Panc1 (cell line): ENCODE measurements around the gene TLR3. TPM values are rescaled to one million over a fixed set of nuclear protein-coding genes. Genes with fewer than 3 reads are reported as not detected.

Experiments used
- ATAC-seq: fragments of 200-7000 bp; cut with Tn5 transposase; 2 replicates; pipeline ENCODE4 v1.9.1; 2020; ENCODE audit warnings: mild to moderate bottlenecking, moderate library complexity
- BruUV-seq: library from RNA; stranded (reverse); fragments of 400-500 nt; replicated peaks from 2 replicates; lab custom pipeline; 2021; lab: Mats Ljungman, UMichigan
- CTCF ChIA-PET: fragments of 300-600 bp; sonication (Branson Sonifier 250); formaldehyde crosslinking; loops from one replicate; lab custom pipeline; 2022; ENCODE audit warnings: antibody characterized with exemption; lab: Charles Lee
- POLR2A ChIA-PET: fragments of 300-600 bp; sonication (Branson Sonifier 250); formaldehyde crosslinking; loops from one replicate; lab custom pipeline; 2022; ENCODE audit warnings: antibody characterized with exemption; lab: Charles Lee
- DNase-seq: peaks from one replicate; pipeline ENCODE4 v3.0.0-alpha.2; 2010; ENCODE audit warnings: low read depth, low spot score
- H3K27ac ChIP-seq: 2 replicates; pipeline ENCODE4 v1.5.1; 2011; ENCODE audit warnings: mild to moderate bottlenecking, low read length, inconsistent platforms
- H3K27me3 ChIP-seq: fragments of 200-500 bp; sonication (Bioruptor generic); 2 replicates; pipeline ENCODE4 v1.6.0; 2014; ENCODE audit warnings: low read length, inconsistent platforms; ENCODE audit not compliant: control insufficient read depth, insufficient read depth
- H3K36me3 ChIP-seq: fragments of 200-500 bp; sonication (Bioruptor generic); 2 replicates; pipeline ENCODE4 v1.5.1; 2014; ENCODE audit warnings: inconsistent platforms, mild to moderate bottlenecking, low read length, moderate library complexity; ENCODE audit not compliant: control insufficient read depth, insufficient read depth
- H3K4me1 ChIP-seq: 2 replicates; pipeline ENCODE4 v1.5.1; 2011; ENCODE audit warnings: inconsistent platforms, mild to moderate bottlenecking, low read length, moderate library complexity; ENCODE audit not compliant: control insufficient read depth, insufficient read depth
- H3K4me3 ChIP-seq, 2 experiments: 2 replicates each; pipeline ENCODE4 v1.5.1; 2011 to 2012; ENCODE audit warnings: low read depth in 2 of 2, low read length in 2 of 2, mild to moderate bottlenecking in 2 of 2, inconsistent platforms in 1 of 2, moderate library complexity in 1 of 2
- H3K9me3 ChIP-seq: fragments of 200-500 bp; sonication (Bioruptor generic); 2 replicates; pipeline ENCODE4 v1.5.1; 2014; ENCODE audit warnings: low read depth, mild to moderate bottlenecking, inconsistent platforms, low read length, moderate library complexity; ENCODE audit not compliant: control insufficient read depth, insufficient read depth
- CTCF ChIP-seq: fragments of 450-650 bp; IDR thresholded peaks from 2 replicates; pipeline ENCODE4 v1.5.1; 2017; ENCODE audit warnings: mild to moderate bottlenecking
- POLR2AphosphoS5 ChIP-seq: IDR thresholded peaks from 2 replicates; pipeline ENCODE4 v1.6.1; 2012; ENCODE audit warnings: mild to moderate bottlenecking, low read depth, low read length, moderate library complexity
- REST ChIP-seq, 2 experiments: IDR thresholded peaks; 2 replicates each; pipeline ENCODE4 v1.6.1; 2011 to 2012; ENCODE audit warnings: low read depth in 2 of 2, control low read depth in 1 of 2, low read length in 1 of 2, mild to moderate bottlenecking in 1 of 2, moderate library complexity in 1 of 2; ENCODE audit not compliant: insufficient read depth in 1 of 2
- SIN3A ChIP-seq: IDR thresholded peaks from 2 replicates; pipeline ENCODE4 v1.6.1; 2012; ENCODE audit warnings: low read depth, mild to moderate bottlenecking, low read length, moderate library complexity, borderline replicate concordance; ENCODE audit not compliant: insufficient read depth
- TCF7L2 ChIP-seq: IDR thresholded peaks from 2 replicates; pipeline ENCODE4 v1.6.1; 2011; ENCODE audit warnings: mild to moderate bottlenecking, low read depth, low read length, inconsistent platforms
- in situ Hi-C: cut with HindIII; loops from 2 replicates; pipeline ENCODE4 v1.10.0; 2016; ENCODE audit warnings: low sequenced_read_pairs, low pct_unique_long_range_greater_than_20kb
- intact Hi-C: fragments of 100-400 bp; cut with micrococcal nuclease; formaldehyde crosslinking; loops from one replicate; pipeline ENCODE4 v1.10.0; 2022; ENCODE audit not compliant: unreplicated experiment
- total RNA-seq: library from RNA; stranded (reverse); gene quantifications from one replicate; pipeline ENCODE4 v1.2.1, GENCODE V29; 2021; ENCODE audit not compliant: unreplicated experiment

The TLR3 gene
- total RNA-seq, 1 experiment from 2014 or later: 0.41 TPM

- peaks cover 12% of the 10 kb centered on the region for H3K27me3 ChIP-seq
- intact Hi-C loops: no loop called here
- no peaks in the 10 kb centered on the region for H3K9me3 ChIP-seq
- TF ChIP-seq POLR2AphosphoS5 (no peak), CTCF (no peak), REST (IDR thresholded peaks at IDR 0.05; ENCODE audit: insufficient read depth in 1 of 2, low read depth in 2 of 2, low read length in 1 of 2) (no peak), SIN3A (no peak), TCF7L2 (no peak)
- no peaks in the 10 kb centered on the region for H3K4me1 ChIP-seq
- ChIA-PET CTCF (no interaction called here), POLR2A (no interaction called here)
- in situ Hi-C loops: no loop called here
- BruUV-seq: no TSS peak
- no peak for DNase-seq
- no peaks in the 10 kb centered on the region for H3K36me3 ChIP-seq
- ATAC-seq: no peak
- H3K27ac ChIP-seq: no peak overlapping the region
- H3K4me3 ChIP-seq: no peak overlapping the region
Observed at GRCh38 chr4:186105647-186106321, 36.8 kb downstream of the TLR3 start.

- ChIA-PET CTCF (no interaction called here), POLR2A (no interaction called here)
- no peak overlapping the region for H3K4me3 ChIP-seq
- DNase-seq: no peak
- in situ Hi-C loops: no loop called here
- H3K9me3 ChIP-seq: no peaks in the 10 kb centered on the region
- no peak overlapping the region for H3K27ac ChIP-seq
- intact Hi-C loops: no loop called here
- ATAC-seq: no peak
- H3K36me3 ChIP-seq: no peaks in the 10 kb centered on the region
- peaks cover 12% of the 10 kb centered on the region for H3K27me3 ChIP-seq
- no TSS peak for BruUV-seq
- no peak for TF ChIP-seq SIN3A
- TF ChIP-seq REST (IDR thresholded peaks at IDR 0.05; ENCODE audit: insufficient read depth in 1 of 2, low read depth in 2 of 2, low read length in 1 of 2): no peak
- no peak for TF ChIP-seq TCF7L2
- no peak for TF ChIP-seq CTCF
- TF ChIP-seq POLR2AphosphoS5: no peak
- H3K4me1 ChIP-seq: no peaks in the 10 kb centered on the region
Observed at GRCh38 chr4:186107947-186108346, 39.0 kb downstream of the TLR3 start.
